NCI-H128 (cell line): Measurements from ENCODE around the gene ORAI1.
"Not testable (repeated sequence)": the region's sequence is repeated elsewhere in the genome, so short reads cannot be mapped to it uniquely, and the experiment has no call there.

Experiments
- DNase-seq: peaks from one replicate; lab custom pipeline; 2025; ENCODE audit not compliant: unreplicated experiment; lab: John Stamatoyannopoulos, UW

The ORAI1 gene

GRCh38 chr12:121603581-121603980 lies 22.7 kb upstream of the ORAI1 start:
- no peak for DNase-seq

GRCh38 chr12:121608301-121608700 lies 18.0 kb upstream of the ORAI1 start:
- no peak for DNase-seq

GRCh38 chr12:121610239-121611149 lies 15.8 kb upstream of the ORAI1 start:
- no peak for DNase-seq

GRCh38 chr12:121611306-121611705 lies 15.0 kb upstream of the ORAI1 start:
- DNase-seq: no peak

- DNase-seq: no peak
Observed at GRCh38 chr12:121613462-121613861, 12.9 kb upstream of the ORAI1 start.

GRCh38 chr12:121614872-121615467 lies 11.4 kb upstream of the ORAI1 start:
- DNase-seq: no peak

GRCh38 chr12:121618659-121619233 lies 7.6 kb upstream of the ORAI1 start:
- no peak for DNase-seq

- DNase-seq: no peak
Observed at GRCh38 chr12:121620333-121620891, 5.9 kb upstream of the ORAI1 start.

- DNase-seq: no peak
Observed at GRCh38 chr12:121626853-121627640, 717 bp downstream of the ORAI1 start.

- no peak for DNase-seq
Observed at GRCh38 chr12:121628037-121628436, 1.7 kb downstream of the ORAI1 start.

GRCh38 chr12:121628536-121628935 lies 2.2 kb downstream of the ORAI1 start:
- DNase-seq: no peak

- DNase-seq: no peak
Observed at GRCh38 chr12:121630791-121631355, 4.5 kb downstream of the ORAI1 start.

- DNase-seq: no peak
Observed at GRCh38 chr12:121632069-121632970, 6.0 kb downstream of the ORAI1 start.

GRCh38 chr12:121633833-121634196 lies 7.5 kb downstream of the ORAI1 start:
- DNase-seq: not testable (repeated sequence)

- DNase-seq: no peak
Observed at GRCh38 chr12:121634836-121635235, 8.5 kb downstream of the ORAI1 start.

GRCh38 chr12:121637231-121637914 lies 11.0 kb downstream of the ORAI1 start:
- DNase-seq: no peak

GRCh38 chr12:121638298-121639202 lies 12.2 kb downstream of the ORAI1 start:
- no peak for DNase-seq

- no peak for DNase-seq
Observed at GRCh38 chr12:121641343-121641630, 15.0 kb downstream of the ORAI1 start.
